GM12864 (cell line): Measurements from ENCODE around the gene PADI4.

Experiments used
- DNase-seq: peaks from one replicate; pipeline ENCODE4 v3.0.0-alpha.2; 2011; ENCODE audit warnings: low read depth
- H3K4me3 ChIP-seq: 2 replicates; pipeline ENCODE4 v1.5.1; 2011; ENCODE audit warnings: mild to moderate bottlenecking, low read depth, low read length, control low read depth
- CTCF ChIP-seq: IDR thresholded peaks from 2 replicates; pipeline ENCODE4 v1.5.1; 2011; ENCODE audit warnings: low read depth, mild to moderate bottlenecking, moderate library complexity, low read length, control low read depth, inconsistent platforms; ENCODE audit errors: missing control alignments

PADI4 gene

GRCh38 chr1:17365293-17365692 is 57.3 kb downstream of the PADI4 start:
- TF ChIP-seq CTCF: no peak

DNA sequence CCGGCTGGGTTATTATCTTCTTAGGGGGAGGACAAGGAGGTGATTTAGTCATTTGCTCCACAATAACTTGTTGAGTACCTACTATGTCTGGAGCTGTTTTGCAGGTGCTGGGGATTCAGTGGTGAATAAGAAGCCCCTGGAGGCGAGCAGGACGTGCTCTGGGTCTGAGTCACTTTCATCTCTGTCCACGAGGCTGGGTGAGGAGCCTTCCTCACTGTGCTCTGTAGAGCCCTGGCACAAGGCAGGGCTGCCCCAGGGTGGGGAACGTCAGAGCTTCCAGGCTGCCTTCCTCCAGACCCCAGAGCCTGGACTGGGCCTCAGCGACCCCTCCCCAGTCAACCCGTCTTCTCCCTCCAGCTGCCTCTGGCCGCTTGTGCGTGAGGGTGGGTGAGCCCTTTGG is 61.5 kb downstream of the PADI4 start:
- no peak for DNase-seq
- H3K4me3 ChIP-seq: no peak overlapping the region
- TF ChIP-seq CTCF: no peak

More at GRCh38 chr1:17365293-17365692, 57.3 kb downstream of the PADI4 start:
- DNase-seq: no peak
- no peak overlapping the region for H3K4me3 ChIP-seq

DNA sequence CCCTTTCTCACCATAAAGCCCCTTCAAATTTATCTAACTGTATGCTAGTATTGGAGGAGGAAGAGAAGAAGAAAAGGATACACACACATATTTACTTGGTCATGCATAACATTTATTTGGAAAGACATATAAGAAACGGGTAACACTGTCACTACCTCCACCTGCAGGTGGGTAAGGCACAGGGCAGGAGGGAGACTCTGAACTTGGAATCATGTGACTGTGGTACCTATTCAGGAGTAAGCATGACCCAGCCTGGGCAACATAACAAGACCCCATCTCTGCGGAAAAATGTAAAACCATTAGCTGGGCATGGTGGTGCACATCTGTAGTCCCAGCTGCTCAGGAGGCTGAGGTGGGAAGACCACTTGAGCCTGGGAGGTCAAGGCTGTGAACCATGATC is 62.6 kb downstream of the PADI4 start:
- DNase-seq: no peak
- no peak overlapping the region for H3K4me3 ChIP-seq
- TF ChIP-seq CTCF: peak; percentile 43

- H3K4me3 ChIP-seq: no peak within 1 kb of the TSS
- no peak for TF ChIP-seq CTCF
- no peak for DNase-seq
Measured at GRCh38 chr1:17371896-17372295, 63.9 kb downstream of the PADI4 start, which contains the start of gene PADI6. TSS of gene PADI6 (plus strand) at chr1:17372196. CDS start at chr1:17372246, 50 bp downstream.

DNA sequence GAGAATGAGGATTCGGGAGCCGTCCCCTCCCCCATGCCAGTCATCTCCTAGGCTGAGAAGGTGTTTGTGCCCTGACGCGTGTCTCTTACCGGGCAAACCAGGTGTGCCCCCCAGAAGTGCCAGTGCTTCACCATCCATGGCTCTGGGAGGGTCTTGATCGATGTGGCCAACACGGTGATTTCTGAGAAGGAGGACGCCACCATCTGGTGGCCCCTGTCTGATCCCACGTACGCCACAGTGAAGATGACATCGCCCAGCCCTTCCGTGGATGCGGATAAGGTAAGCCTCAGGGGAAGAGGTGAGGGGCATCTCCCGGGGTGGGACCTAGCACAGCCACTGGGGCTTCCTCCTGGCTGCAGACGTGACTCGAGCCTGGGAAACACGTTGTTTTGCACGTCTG is 65.0 kb downstream of the PADI4 start:
- no peak for DNase-seq
- no peak overlapping the region for H3K4me3 ChIP-seq
- TF ChIP-seq CTCF: no peak

DNA sequence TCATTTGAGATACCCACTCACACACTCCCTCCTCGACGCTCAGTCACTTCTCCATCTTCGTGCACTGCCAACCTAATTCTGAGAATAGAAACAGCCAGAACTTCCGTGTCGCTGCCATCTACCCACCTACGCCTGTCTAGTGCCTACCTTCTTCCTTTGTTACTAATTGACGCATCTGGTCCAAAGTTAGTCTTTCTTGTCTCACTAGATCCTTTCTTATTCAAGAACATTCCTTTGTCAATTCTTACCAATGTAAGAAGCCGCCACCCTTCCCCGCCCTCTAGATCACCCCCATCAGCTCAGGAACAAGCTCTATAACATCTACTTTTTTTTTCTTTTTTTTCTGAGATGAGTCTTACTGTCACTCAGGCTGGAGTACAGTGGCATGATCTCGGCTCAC is 67.7 kb downstream of the PADI4 start:
- H3K4me3 ChIP-seq: no peak overlapping the region
- no peak for DNase-seq
- no peak for TF ChIP-seq CTCF

GRCh38 chr1:17377325-17377953 is 69.4 kb downstream of the PADI4 start:
- no peak for TF ChIP-seq CTCF
- no peak for DNase-seq
- no peak overlapping the region for H3K4me3 ChIP-seq
